ENCODE data around the gene ABHD14A.
"Not testable (repeated sequence)": the region's sequence is repeated elsewhere in the genome, so short reads cannot be mapped to it uniquely, and the experiment has no call there.

Gene ABHD14A

DNA sequence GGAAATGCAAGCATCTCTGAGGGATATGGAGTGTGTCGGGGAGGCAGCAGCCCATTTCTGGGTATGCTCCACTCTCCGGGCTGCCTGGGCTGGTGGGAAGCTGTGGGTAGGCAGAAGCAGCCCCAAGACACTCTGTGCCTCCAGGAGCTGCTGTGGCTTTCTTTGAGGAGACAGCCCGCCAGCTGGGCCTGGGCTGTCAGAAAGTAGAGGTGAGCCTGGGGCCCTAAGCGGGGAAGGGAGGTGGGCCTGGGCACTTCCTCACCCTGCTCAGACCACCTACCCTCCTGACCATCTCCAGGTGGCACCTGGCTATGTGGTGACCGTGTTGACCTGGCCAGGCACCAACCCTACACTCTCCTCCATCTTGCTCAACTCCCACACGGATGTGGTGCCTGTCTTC, 10.2 kb downstream of the ABHD14A start:
- no peaks in the 10 kb centered on the region for H3K9me3 ChIP-seq (ENCODE audit: control insufficient read depth in 5 of 5, low read length in 5 of 5)

GRCh38 chr3:51986010-51986947, 11.4 kb downstream of the ABHD14A start:
- peaks cover 0 to 2% (median 0%) of the 10 kb centered on the region in 5 donors for H3K36me3 ChIP-seq (ENCODE audit: control insufficient read depth in 5 of 5, insufficient read depth in 5 of 5, low read length in 5 of 5)
- H3K9ac ChIP-seq (ENCODE audit: low read length in 5 of 5) = peak overlapping the region in 2 of 5 donors; percentile 1 to 25
- H3K4me3 ChIP-seq (ENCODE audit: low read depth in 1 of 5, low read length in 5 of 5) = no peak overlapping the region
- no peak overlapping the region for H3K27ac ChIP-seq (ENCODE audit: low read depth, low read length)
- peaks cover 5 to 54% (median 41%) of the 10 kb centered on the region in 5 donors for H3K4me1 ChIP-seq (ENCODE audit: control insufficient read depth in 5 of 5, insufficient read depth in 5 of 5, low read length in 5 of 5)
- H3K9me3 ChIP-seq (ENCODE audit: control insufficient read depth in 5 of 5, low read length in 5 of 5) = no peaks in the 10 kb centered on the region
- H3K27me3 ChIP-seq (ENCODE audit: control insufficient read depth in 5 of 5, insufficient read depth in 4 of 5, low read length in 5 of 5) = no peaks in the 10 kb centered on the region

More for the DNA sequence above, 10.2 kb downstream of the ABHD14A start:
- Histone ChIP-seq H3K36me3 (ENCODE audit: control insufficient read depth in 5 of 5, insufficient read depth in 5 of 5, low read length in 5 of 5) (peaks cover 0 to 6% (median 2%) of the 10 kb centered on the region in 5 donors), H3K4me1 (ENCODE audit: control insufficient read depth in 5 of 5, insufficient read depth in 5 of 5, low read length in 5 of 5) (peaks cover 5 to 57% (median 36%) of the 10 kb centered on the region in 5 donors), H3K27me3 (ENCODE audit: control insufficient read depth in 5 of 5, insufficient read depth in 4 of 5, low read length in 5 of 5) (no peaks in the 10 kb centered on the region), H3K4me3 (ENCODE audit: low read depth in 1 of 5, low read length in 5 of 5) (no peak overlapping the region), H3K27ac (ENCODE audit: low read depth, low read length) (no peak overlapping the region), H3K9ac (ENCODE audit: low read length in 5 of 5) (peak overlapping the region in 1 of 5 donors; percentile 45)

GRCh38 chr3:51987568-51987967, 12.7 kb downstream of the ABHD14A start:
- Histone ChIP-seq H3K27ac (ENCODE audit: low read depth, low read length) (no peak overlapping the region), H3K36me3 (ENCODE audit: control insufficient read depth in 5 of 5, insufficient read depth in 5 of 5, low read length in 5 of 5) (peaks cover 0 to 12% (median 6%) of the 10 kb centered on the region in 5 donors), H3K4me1 (ENCODE audit: control insufficient read depth in 5 of 5, insufficient read depth in 5 of 5, low read length in 5 of 5) (peaks cover 2 to 46% (median 32%) of the 10 kb centered on the region in 5 donors), H3K9ac (ENCODE audit: low read length in 5 of 5) (peak overlapping the region in 1 of 5 donors; percentile 13), H3K9me3 (ENCODE audit: control insufficient read depth in 5 of 5, low read length in 5 of 5) (no peaks in the 10 kb centered on the region), H3K4me3 (ENCODE audit: low read depth in 1 of 5, low read length in 5 of 5) (no peak overlapping the region), H3K27me3 (ENCODE audit: control insufficient read depth in 5 of 5, insufficient read depth in 4 of 5, low read length in 5 of 5) (no peaks in the 10 kb centered on the region)

- H3K4me1 ChIP-seq (ENCODE audit: control insufficient read depth in 5 of 5, insufficient read depth in 5 of 5, low read length in 5 of 5) = peaks cover 2 to 44% (median 27%) of the 10 kb centered on the region in 5 donors
- no peak overlapping the region for H3K4me3 ChIP-seq (ENCODE audit: low read depth in 1 of 5, low read length in 5 of 5)
- H3K27ac ChIP-seq (ENCODE audit: low read depth, low read length) = peak overlapping the region; percentile 50
- H3K36me3 ChIP-seq (ENCODE audit: control insufficient read depth in 5 of 5, insufficient read depth in 5 of 5, low read length in 5 of 5) = peaks cover 0 to 20% (median 13%) of the 10 kb centered on the region in 5 donors
- H3K27me3 ChIP-seq (ENCODE audit: control insufficient read depth in 5 of 5, insufficient read depth in 4 of 5, low read length in 5 of 5) = no peaks in the 10 kb centered on the region
- H3K9me3 ChIP-seq (ENCODE audit: control insufficient read depth in 5 of 5, low read length in 5 of 5) = no peaks in the 10 kb centered on the region
- H3K9ac ChIP-seq (ENCODE audit: low read length in 5 of 5) = peak overlapping the region in 3 of 5 donors; percentile 18 to 72 (median 61)
These were observed 13.7 kb downstream of the ABHD14A start for GRCh38 chr3:51988286-51989146.

DNA sequence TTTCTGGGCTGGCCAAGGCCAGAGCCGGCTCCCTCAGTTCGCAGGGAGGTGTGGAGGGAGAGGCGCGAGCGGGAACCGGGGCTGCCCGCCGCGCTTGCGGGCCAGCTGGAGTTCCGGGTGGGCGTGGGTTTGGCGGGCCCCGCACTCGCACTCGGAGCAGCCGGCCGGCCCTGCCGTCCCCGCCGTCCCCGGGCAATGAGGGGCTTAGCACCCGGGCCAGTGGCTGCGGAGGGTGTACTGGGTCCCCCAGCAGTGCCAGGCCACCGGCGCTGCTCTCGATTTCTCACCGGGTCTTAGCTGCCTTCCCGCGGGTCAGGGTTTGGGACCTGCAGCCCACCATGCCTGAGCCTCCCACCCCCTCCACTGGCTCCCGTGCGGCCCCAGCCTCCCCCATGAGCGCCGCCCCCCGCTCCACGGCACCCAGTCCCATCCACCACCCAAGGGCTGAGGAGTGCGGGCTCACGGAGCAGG, 15.7 kb downstream of the ABHD14A start:
- not testable (repeated sequence) for H3K27me3 ChIP-seq (ENCODE audit: control insufficient read depth in 5 of 5, insufficient read depth in 4 of 5, low read length in 5 of 5); H3K9me3 ChIP-seq (ENCODE audit: control insufficient read depth in 5 of 5, low read length in 5 of 5); H3K9ac ChIP-seq (ENCODE audit: low read length in 5 of 5); H3K27ac ChIP-seq (ENCODE audit: low read depth, low read length); H3K4me3 ChIP-seq (ENCODE audit: low read depth in 1 of 5, low read length in 5 of 5)
- Histone ChIP-seq H3K4me1 (ENCODE audit: control insufficient read depth in 5 of 5, insufficient read depth in 5 of 5, low read length in 5 of 5) (peaks cover 7 to 45% (median 34%) of the 10 kb centered on the region in 5 donors), H3K36me3 (ENCODE audit: control insufficient read depth in 5 of 5, insufficient read depth in 5 of 5, low read length in 5 of 5) (peaks cover 0 to 35% (median 24%) of the 10 kb centered on the region in 5 donors)

- Histone ChIP-seq H3K4me1 (ENCODE audit: control insufficient read depth in 5 of 5, insufficient read depth in 5 of 5, low read length in 5 of 5) (peaks cover 7 to 45% (median 35%) of the 10 kb centered on the region in 5 donors), H3K27ac (ENCODE audit: low read depth, low read length) (no peak overlapping the region), H3K36me3 (ENCODE audit: control insufficient read depth in 5 of 5, insufficient read depth in 5 of 5, low read length in 5 of 5) (peaks cover 0 to 35% (median 24%) of the 10 kb centered on the region in 5 donors), H3K9ac (ENCODE audit: low read length in 5 of 5) (peak overlapping the region in 4 of 5 donors; percentile 25 to 75 (median 60)), H3K27me3 (ENCODE audit: control insufficient read depth in 5 of 5, insufficient read depth in 4 of 5, low read length in 5 of 5) (no peaks in the 10 kb centered on the region), H3K9me3 (ENCODE audit: control insufficient read depth in 5 of 5, low read length in 5 of 5) (no peaks in the 10 kb centered on the region), H3K4me3 (ENCODE audit: low read depth in 1 of 5, low read length in 5 of 5) (no peak overlapping the region)
These were observed 17.3 kb downstream of the ABHD14A start for GRCh38 chr3:51992017-51992682.

- H3K27me3 ChIP-seq (ENCODE audit: control insufficient read depth in 5 of 5, insufficient read depth in 4 of 5, low read length in 5 of 5); H3K4me3 ChIP-seq (ENCODE audit: low read depth in 1 of 5, low read length in 5 of 5); H3K9me3 ChIP-seq (ENCODE audit: control insufficient read depth in 5 of 5, low read length in 5 of 5); H3K27ac ChIP-seq (ENCODE audit: low read depth, low read length): not testable (repeated sequence)
- H3K9ac ChIP-seq (ENCODE audit: low read length in 5 of 5) = peak overlapping the region in 3 of 5 donors; percentile 94 to 100 (median 98)
- peaks cover 0 to 35% (median 23%) of the 10 kb centered on the region in 5 donors for H3K36me3 ChIP-seq (ENCODE audit: control insufficient read depth in 5 of 5, insufficient read depth in 5 of 5, low read length in 5 of 5)
- H3K4me1 ChIP-seq (ENCODE audit: control insufficient read depth in 5 of 5, insufficient read depth in 5 of 5, low read length in 5 of 5) = peaks cover 7 to 44% (median 34%) of the 10 kb centered on the region in 5 donors
These were observed 18.8 kb downstream of the ABHD14A start for GRCh38 chr3:51993657-51994056.

DNA sequence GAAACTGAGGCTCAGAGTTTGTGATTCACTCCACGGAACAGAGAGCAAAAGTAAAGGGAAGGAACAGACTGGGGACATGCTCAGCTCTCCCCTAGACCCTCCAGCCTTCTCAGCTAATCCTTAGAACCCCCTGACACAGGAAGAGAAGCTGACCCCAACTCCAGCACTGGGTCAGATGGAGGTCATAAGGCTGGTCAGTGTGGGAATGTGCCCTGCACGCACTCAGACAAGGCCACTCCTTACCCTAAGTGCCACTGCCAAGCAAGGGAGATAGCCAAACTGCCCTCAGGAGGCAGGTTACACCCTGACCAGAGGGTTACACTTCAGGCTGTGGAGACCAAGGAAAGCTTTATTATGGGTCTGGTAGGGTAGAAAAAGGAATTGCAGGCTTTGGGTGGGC, 19.7 kb downstream of the ABHD14A start:
- no peaks in the 10 kb centered on the region for H3K27me3 ChIP-seq (ENCODE audit: control insufficient read depth in 5 of 5, insufficient read depth in 4 of 5, low read length in 5 of 5)
- H3K9me3 ChIP-seq (ENCODE audit: control insufficient read depth in 5 of 5, low read length in 5 of 5) = no peaks in the 10 kb centered on the region
- H3K27ac ChIP-seq (ENCODE audit: low read depth, low read length) = peak overlapping the region; percentile 94
- H3K36me3 ChIP-seq (ENCODE audit: control insufficient read depth in 5 of 5, insufficient read depth in 5 of 5, low read length in 5 of 5) = peaks cover 0 to 35% (median 23%) of the 10 kb centered on the region in 5 donors
- peak overlapping the region; percentile 90 to 100 (median 98) for H3K9ac ChIP-seq (ENCODE audit: low read length in 5 of 5)
- peaks cover 5 to 35% (median 25%) of the 10 kb centered on the region in 5 donors for H3K4me1 ChIP-seq (ENCODE audit: control insufficient read depth in 5 of 5, insufficient read depth in 5 of 5, low read length in 5 of 5)
- H3K4me3 ChIP-seq (ENCODE audit: low read depth in 1 of 5, low read length in 5 of 5) = peak overlapping the region; percentile 97 to 99 (median 99)
